K562 (cell line): ENCODE results near the gene SLC25A17. TPM values are rescaled to one million over a fixed set of nuclear protein-coding genes. Genes with fewer than 3 reads are reported as not detected.
A peak's percentile ranks its signal among the peaks of the same experiment; 100 is the strongest.

Source experiments
- ATAC-seq: fragments of 200-7000 bp; cut with Tn5 transposase; 3 replicates; pipeline ENCODE4 v1.9.1; 2020; ENCODE audit warnings: moderate library complexity
- BruUV-seq: library from RNA; stranded (reverse); fragments of 400-500 nt; replicated peaks from 2 replicates; lab custom pipeline; 2021; lab: Mats Ljungman, UMichigan
- CTCF ChIA-PET: fragments of 300-600 bp; formaldehyde crosslinking; extraction: SDS; loops from one replicate; lab custom pipeline; 2021; ENCODE audit warnings: low intra/inter-chr PET ratio; lab: Yijun Ruan, JAX
- POLR2A ChIA-PET: fragments of 300-600, 350-650 bp; sonication (Branson Sonifier 250); formaldehyde crosslinking; extraction: SDS; loops from one replicate; lab custom pipeline; 2021; ENCODE audit warnings: antibody characterized with exemption, inconsistent platforms; lab: Yijun Ruan, JAX
- DNase-seq, 4 experiments: peaks; one replicate each; pipeline versions ENCODE4 v3.0.0 to v3.0.0-alpha.2; 2011 to 2018; ENCODE audit warnings: low spot score in 3 of 4, mixed read lengths in 3 of 4; ENCODE audit errors: extremely low read depth in 1 of 4
- FAIRE-seq: peaks from 2 replicates; lab custom pipeline; 2011; peaks lifted over from hg19 to GRCh38; lab: Jason Lieb, UNC
- H2AFZ ChIP-seq: 2 replicates; pipeline ENCODE4 v1.6.0; 2011; ENCODE audit warnings: low read depth, low read length, control low read depth, inconsistent platforms
- H3K27ac ChIP-seq: fragments of 200-600 bp; 3 replicates; pipeline ENCODE4 v1.8.0; 2011; ENCODE audit warnings: low read depth, mild to moderate bottlenecking, control low read depth, inconsistent platforms, low read length, moderate library complexity, mixed read lengths; ENCODE audit errors: extremely low read depth
- H3K27me3 ChIP-seq, 2 experiments: fragments of 300-600 bp in 1 of 2; 2 replicates in 1 of 2; 3 replicates in 1 of 2; pipeline versions ENCODE4 v1.6.0 to v1.8.0; 2011; ENCODE audit warnings: inconsistent platforms in 2 of 2, low read length in 2 of 2, mild to moderate bottlenecking in 1 of 2, mixed read lengths in 1 of 2, moderate library complexity in 1 of 2; ENCODE audit not compliant: control insufficient read depth in 2 of 2, insufficient read depth in 2 of 2
- H3K36me3 ChIP-seq: fragments of 300-600 bp; 3 replicates; pipeline ENCODE4 v1.8.0; 2011; ENCODE audit warnings: mild to moderate bottlenecking, low read length, inconsistent platforms; ENCODE audit not compliant: control insufficient read depth, insufficient read depth
- H3K4me1 ChIP-seq, 2 experiments: fragments of 200-600 bp in 1 of 2; replicated peaks in 1 of 2; 2 replicates in 1 of 2; 3 replicates in 1 of 2; pipeline versions ENCODE4 v1.5.1 to v1.8.0; 2011; ENCODE audit warnings: inconsistent platforms in 2 of 2, low read length in 2 of 2, mild to moderate bottlenecking in 1 of 2, mixed read lengths in 1 of 2, moderate library complexity in 1 of 2; ENCODE audit not compliant: control insufficient read depth in 2 of 2, insufficient read depth in 2 of 2
- H3K4me2 ChIP-seq: 2 replicates; pipeline ENCODE4 v1.6.1; 2011; ENCODE audit warnings: low read length, control low read depth, inconsistent platforms, mixed read lengths; ENCODE audit not compliant: insufficient read depth
- H3K4me3 ChIP-seq: fragments of 200-600 bp; sonication (generic), shearing (Covaris generic); 2 replicates; pipeline ENCODE4 v1.5.1; 2016; ENCODE audit warnings: control low read depth, inconsistent platforms
- H3K79me2 ChIP-seq: fragments of 200-600 bp; 3 replicates; pipeline ENCODE4 v1.8.0; 2011; ENCODE audit warnings: low read length, inconsistent platforms; ENCODE audit not compliant: control insufficient read depth, insufficient read depth
- H3K9ac ChIP-seq, 2 experiments: 2 replicates each; pipeline versions ENCODE4 v1.6.0 to v1.6.1; 2011; ENCODE audit warnings: low read depth in 2 of 2, low read length in 2 of 2, control low read depth in 1 of 2, inconsistent platforms in 1 of 2, mild to moderate bottlenecking in 1 of 2, mixed read lengths in 1 of 2; ENCODE audit not compliant: insufficient read depth in 1 of 2
- H3K9me1 ChIP-seq: one replicate; pipeline ENCODE4 v1.6.0; 2011; ENCODE audit warnings: inconsistent platforms, mild to moderate bottlenecking, low read length, moderate library complexity; ENCODE audit not compliant: control insufficient read depth, insufficient read depth
- H3K9me3 ChIP-seq: replicated peaks from 2 replicates; pipeline ENCODE4 v1.5.1; 2011; ENCODE audit warnings: low read depth, low read length, inconsistent platforms; ENCODE audit not compliant: control insufficient read depth, insufficient read depth
- H4K20me1 ChIP-seq: replicated peaks from 2 replicates; pipeline ENCODE4 v1.6.1; 2011; ENCODE audit warnings: low read length, inconsistent platforms, mixed read lengths; ENCODE audit not compliant: control insufficient read depth, insufficient read depth
- CCAR2 ChIP-seq: fragments of 200-400 bp; formaldehyde crosslinking; IDR thresholded peaks from 2 replicates; pipeline ENCODE4 v1.6.1; 2017; ENCODE audit warnings: mild to moderate bottlenecking, low read depth, low read length
- ETV6 ChIP-seq, 3 experiments: fragments of 150-350 bp in 1 of 3; sonication (generic) in 1 of 3; formaldehyde crosslinking in 1 of 3; IDR thresholded peaks; 2 replicates each; pipeline versions ENCODE4 v1.6.1 to v1.8.0; 2014 to 2022; ENCODE audit warnings: borderline replicate concordance in 2 of 3, low read depth in 2 of 3, antibody characterized with exemption in 1 of 3, low read length in 1 of 3, mild to moderate bottlenecking in 1 of 3, missing genetic modification reagents in 1 of 3
- FOXJ2 ChIP-seq: fragments of 200-800 bp; sonication (Bioruptor generic); IDR thresholded peaks from 2 replicates; pipeline ENCODE4 v1.6.1; 2016; ENCODE audit warnings: missing genetic modification characterization, missing compliant biosample characterization
- HMGN3 ChIP-seq: IDR thresholded peaks from 2 replicates; pipeline ENCODE4 v1.6.1; 2011; ENCODE audit warnings: borderline replicate concordance, low read depth, mild to moderate bottlenecking, mixed read lengths, low read length; ENCODE audit not compliant: insufficient read length; ENCODE audit errors: extremely low read depth
- MIER1 ChIP-seq: fragments of 450-650 bp; IDR thresholded peaks from 2 replicates; pipeline ENCODE4 v1.6.1; 2016; ENCODE audit warnings: antibody characterized with exemption, mild to moderate bottlenecking, low read depth
- NBN ChIP-seq: fragments of 450-650 bp; IDR thresholded peaks from 2 replicates; pipeline ENCODE4 v1.6.1; 2016; ENCODE audit warnings: low read depth, mild to moderate bottlenecking
- PREB ChIP-seq: sonication (generic); formaldehyde crosslinking; IDR thresholded peaks from 2 replicates; pipeline ENCODE4 v1.8.1; 2023; ENCODE audit warnings: mild to moderate bottlenecking, missing genetic modification reagents
- SRSF3 ChIP-seq: fragments of 200-400 bp; formaldehyde crosslinking; IDR thresholded peaks from 2 replicates; pipeline ENCODE4 v1.6.1; 2016; ENCODE audit warnings: mild to moderate bottlenecking, low read length, moderate library complexity; ENCODE audit not compliant: insufficient read depth
- TEAD1 ChIP-seq, 2 experiments: fragments of 450-650 bp in 1 of 2; sonication (generic) in 1 of 2; formaldehyde crosslinking; IDR thresholded peaks; 2 replicates each; pipeline versions ENCODE4 v1.4.0 to v1.8.0; 2020 to 2022; ENCODE audit warnings: mild to moderate bottlenecking in 2 of 2, missing genetic modification reagents in 1 of 2
- THAP12 ChIP-seq: fragments of 250-450 bp; sonication (Bioruptor Pico); IDR thresholded peaks from 2 replicates; pipeline ENCODE4 v1.9.0; 2021; ENCODE audit warnings: mild to moderate bottlenecking, inconsistent platforms
- WHSC1 ChIP-seq: IDR thresholded peaks from one replicate; pipeline ENCODE4 v1.6.1; 2012; ENCODE audit warnings: low read length, control low read depth, inconsistent platforms
- ZBTB7A ChIP-seq: IDR thresholded peaks from 2 replicates; pipeline ENCODE4 v1.6.1; 2011; ENCODE audit warnings: low read depth, mild to moderate bottlenecking, low read length, moderate library complexity, borderline replicate concordance; ENCODE audit not compliant: control insufficient read depth
- ZC3H4 ChIP-seq: sonication (generic); formaldehyde crosslinking; IDR thresholded peaks from 2 replicates; pipeline ENCODE4 v1.9.0; 2021; ENCODE audit warnings: missing genetic modification reagents, borderline replicate concordance
- ZC3H8 ChIP-seq: fragments of 450-650 bp; IDR thresholded peaks from 2 replicates; pipeline ENCODE4 v1.6.1; 2017
- ZNF212 ChIP-seq: fragments of 450-650 bp; formaldehyde crosslinking; IDR thresholded peaks from 2 replicates; pipeline ENCODE4 v1.4.0; 2020; ENCODE audit warnings: mild to moderate bottlenecking
- WGBS: fragments of 100-300 bp; shearing (Covaris generic); methylation state at CpG from one replicate; pipeline ENCODE4 v1.1.6; 2016; ENCODE audit warnings: low coverage, mixed read lengths; ENCODE audit not compliant: insufficient coverage; ENCODE audit errors: missing lambda C conversion rate; 5-methylcytosine and 5-hydroxymethylcytosine counted together
- in situ Hi-C: fragments of 300-500 bp; cut with MboI; formaldehyde crosslinking; loops from 4 replicates; pipeline ENCODE4 v1.15.0; 2018; ENCODE audit warnings: inconsistent platforms, mixed read lengths
- intact Hi-C: fragments of 100-400 bp; cut with micrococcal nuclease; formaldehyde crosslinking; loops from 2 replicates; pipeline ENCODE4 v1.14.2; 2022
- polyA plus RNA-seq, 8 experiments: library from polyadenylated mRNA; depleted of rRNA in 4 of 8; stranded (reverse) in 5 of 8; unstranded in 3 of 8; fragments of >200 nt; fragmentation: Nextera tagmentation in 2 of 8; fragmentation: Illumina TruSeq in 1 of 8; extraction: Ambion mirVana in 2 of 8; extraction: Trizol in 1 of 8; gene quantifications; 2 replicates each; pipeline versions ENCODE4 v1.2.1 to v1.2.3, GENCODE V29; 2011 to 2014; ENCODE audit warnings: inconsistent platforms in 1 of 8, missing spikeins in 1 of 8
- total RNA-seq, 7 experiments: library from RNA; depleted of rRNA in 6 of 7; stranded (reverse); fragments of >200 nt in 6 of 7; fragmentation: Illumina TruSeq in 2 of 7; extraction: Trizol in 2 of 7; gene quantifications; 2 replicates each; pipeline versions ENCODE4 v1.2.1 to v1.2.3, GENCODE V29; 2011 to 2021; ENCODE audit warnings: low replicate concordance in 1 of 7

Gene SLC25A17
- total and polyA plus RNA-seq, 9 of the 15 experiments (the other 6 are each of a cell fraction or from before 2014, with no cell fraction given) = 32.6 to 136 (median 56.2) TPM

GRCh38 chr22:40727964-40728615 is 91.1 kb downstream of the SLC25A17 start:
- Histone ChIP-seq H3K4me2 (no peak overlapping the region), H4K20me1 (no peaks in the 10 kb centered on the region), H3K27ac (no peak overlapping the region), H3K9me3 (no peaks in the 10 kb centered on the region), H3K36me3 (no peaks in the 10 kb centered on the region), H3K79me2 (no peaks in the 10 kb centered on the region), H3K27me3 (no peaks in the 10 kb centered on the region; a peak in 1 of 5 replicates), H3K4me3 (no peak overlapping the region), H3K9ac (no peak overlapping the region), H3K4me1 (no peaks in the 10 kb centered on the region; a peak in 1 of 5 replicates), H2AFZ (peak overlapping the region; percentile 55), H3K9me1 (no peaks in the 10 kb centered on the region)
- in situ Hi-C loops = no loop called here
- ChIA-PET POLR2A (interaction anchor here (0.6 to 0.8 kb wide), 2 partner anchors 37 to 76 kb away, joined by 3 to 4 read pairs; no protein-coding TSS in a partner anchor), CTCF (no interaction called here)
- FAIRE-seq (no peak), DNase-seq (no peak), ATAC-seq (no peak)
- BruUV-seq = no TSS peak
- intact Hi-C loops = no loop called here
- 74% methylated on average over 6 of the region's 14 CpGs for WGBS
- TF ChIP-seq ETV6 (IDR thresholded peaks at IDR 0.05; ENCODE audit: borderline replicate concordance in 1 of 2, low read depth in 2 of 2, low read length in 1 of 2) (no peak), ETV6 (CRISPR knock-in tag; IDR thresholded peaks at IDR 0.05; ENCODE audit: borderline replicate concordance) (no peak), ZC3H8 (no peak), SRSF3 (no peak), TEAD1 (CRISPR knock-in tag; IDR thresholded peaks at IDR 0.05) (no peak), MIER1 (no peak), CCAR2 (no peak), FOXJ2 (tag) (no peak), THAP12 (no peak), ZNF212 (CRISPR knock-in tag) (no peak), ZC3H4 (no peak), HMGN3 (no peak), ZBTB7A (no peak), NBN (no peak), PREB (CRISPR knock-in tag) (no peak), WHSC1 (no peak)
